ENCODE data around the gene ERN1. TPM values are rescaled to one million over a fixed set of nuclear protein-coding genes. Genes with fewer than 3 reads are reported as not detected.

ERN1 gene
- total and polyA plus RNA-seq, 2 donors (not counting 1 experiment from before 2014, with no cell fraction given), result 3.3 to 11.7 TPM

DNA sequence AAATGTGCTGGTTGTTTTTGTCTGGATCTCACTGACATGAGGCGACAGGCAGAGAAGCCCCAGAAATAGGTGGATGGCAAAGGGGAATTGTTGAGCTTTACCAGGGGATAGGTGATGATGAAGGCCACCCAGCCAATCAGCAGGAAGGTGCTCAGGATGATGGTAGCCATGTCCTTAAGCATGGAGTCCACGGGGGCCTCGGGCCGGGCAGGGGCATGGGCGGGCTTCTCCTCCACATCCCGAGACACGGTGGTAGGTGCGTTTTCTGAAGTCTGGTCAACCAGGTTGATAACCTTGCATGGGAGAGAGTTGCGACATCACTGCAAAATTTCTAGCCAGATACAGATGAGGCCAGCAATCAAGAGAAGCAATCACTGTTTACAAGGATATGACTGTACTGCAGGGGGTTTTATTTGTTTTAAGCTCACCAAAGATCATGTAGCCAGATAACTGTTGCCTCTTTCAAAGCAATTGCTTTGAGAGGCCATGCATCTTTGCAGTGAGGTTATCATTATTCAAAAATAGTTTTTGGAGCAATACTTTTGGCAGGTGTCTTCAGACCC is 72.2 kb downstream of the ERN1 start:
- Histone ChIP-seq H3K9ac (ENCODE audit: insufficient read depth, low read length) (no peak overlapping the region), H3K4me1 (ENCODE audit: control insufficient read depth, extremely low read depth, insufficient read depth, low read length) (no peaks in the 10 kb centered on the region), H3K4me3 (replicated peaks in 1 of 4; ENCODE audit: control extremely low read depth in 1 of 4, insufficient read depth in 1 of 4, low read depth in 3 of 4, low read length in 4 of 4) (no peak overlapping the region), H3K36me3 (ENCODE audit: control insufficient read depth, insufficient read depth, low read length) (no peaks in the 10 kb centered on the region), H3K27me3 (ENCODE audit: control insufficient read depth, insufficient read depth, low read length) (no peaks in the 10 kb centered on the region), H2AFZ (ENCODE audit: low read length) (no peak overlapping the region), H3K4me2 (ENCODE audit: extremely low read depth, insufficient read depth, low read length) (no peak overlapping the region), H3K79me2 (ENCODE audit: control insufficient read depth, insufficient read depth, low read length) (no peaks in the 10 kb centered on the region), H3K27ac (ENCODE audit: insufficient read depth, low read length) (no peak overlapping the region), H4K20me1 (ENCODE audit: control insufficient read depth, extremely low read depth, insufficient read depth, low read length) (no peaks in the 10 kb centered on the region), H3K9me3 (ENCODE audit: control insufficient read depth, insufficient read depth, low read depth, low read length) (no peaks in the 10 kb centered on the region)
- TF ChIP-seq, protein P1, sequence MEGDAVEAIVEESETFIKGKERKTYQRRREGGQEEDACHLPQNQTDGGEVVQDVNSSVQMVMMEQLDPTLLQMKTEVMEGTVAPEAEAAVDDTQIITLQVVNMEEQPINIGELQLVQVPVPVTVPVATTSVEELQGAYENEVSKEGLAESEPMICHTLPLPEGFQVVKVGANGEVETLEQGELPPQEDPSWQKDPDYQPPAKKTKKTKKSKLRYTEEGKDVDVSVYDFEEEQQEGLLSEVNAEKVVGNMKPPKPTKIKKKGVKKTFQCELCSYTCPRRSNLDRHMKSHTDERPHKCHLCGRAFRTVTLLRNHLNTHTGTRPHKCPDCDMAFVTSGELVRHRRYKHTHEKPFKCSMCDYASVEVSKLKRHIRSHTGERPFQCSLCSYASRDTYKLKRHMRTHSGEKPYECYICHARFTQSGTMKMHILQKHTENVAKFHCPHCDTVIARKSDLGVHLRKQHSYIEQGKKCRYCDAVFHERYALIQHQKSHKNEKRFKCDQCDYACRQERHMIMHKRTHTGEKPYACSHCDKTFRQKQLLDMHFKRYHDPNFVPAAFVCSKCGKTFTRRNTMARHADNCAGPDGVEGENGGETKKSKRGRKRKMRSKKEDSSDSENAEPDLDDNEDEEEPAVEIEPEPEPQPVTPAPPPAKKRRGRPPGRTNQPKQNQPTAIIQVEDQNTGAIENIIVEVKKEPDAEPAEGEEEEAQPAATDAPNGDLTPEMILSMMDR (conservative IDR thresholded peaks at IDR 0.05 in 1 of 2, IDR thresholded peaks at IDR 0.05 in 1 of 2; ENCODE audit: low read depth in 1 of 2, low read length in 2 of 2), result no peak
- TF ChIP-seq EZH2 (IDR thresholded peaks at IDR 0.05; ENCODE audit: low read length, missing control alignments), result no peak
- no peak for DNase-seq (ENCODE audit: low read depth in 2 of 2)

DNA sequence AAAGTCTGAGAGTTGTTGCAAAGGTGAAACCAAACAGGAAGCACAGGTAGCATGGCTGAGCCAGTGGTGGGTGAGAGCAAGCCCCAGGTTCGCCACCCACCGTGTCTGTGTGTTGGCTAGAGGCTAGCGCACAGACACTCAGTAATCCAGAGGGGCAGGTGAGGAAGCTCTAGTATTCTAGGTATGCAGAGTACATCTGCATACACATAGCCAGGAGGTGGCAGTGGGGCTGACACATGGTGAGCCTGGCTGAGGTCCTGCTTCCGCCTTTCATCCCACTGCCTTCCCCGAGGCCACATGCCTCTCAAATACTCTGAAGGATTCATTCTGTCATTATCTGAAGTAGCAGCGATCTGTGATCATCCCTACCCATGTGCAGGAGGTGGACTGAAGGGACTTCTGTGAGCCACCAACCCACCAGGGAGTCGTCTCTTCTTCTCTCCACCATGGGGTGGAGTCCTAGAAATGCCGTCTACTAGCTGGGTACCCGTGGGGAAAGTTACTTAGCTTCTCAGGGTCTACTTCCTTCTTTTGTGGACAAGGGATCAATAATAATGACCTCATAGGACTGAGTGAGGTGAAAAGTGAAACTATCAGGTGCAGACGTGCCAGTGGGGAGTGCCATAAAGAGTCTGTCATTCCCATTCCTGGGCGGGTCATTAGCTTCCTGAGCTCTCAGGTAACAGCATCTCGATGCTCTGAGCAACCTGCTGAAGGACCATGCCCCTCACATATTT is 73.5 kb downstream of the ERN1 start:
- Histone ChIP-seq H3K9me3 (ENCODE audit: control insufficient read depth, insufficient read depth, low read depth, low read length) (no peaks in the 10 kb centered on the region), H3K79me2 (ENCODE audit: control insufficient read depth, insufficient read depth, low read length) (no peaks in the 10 kb centered on the region), H3K27me3 (ENCODE audit: control insufficient read depth, insufficient read depth, low read length) (no peaks in the 10 kb centered on the region), H3K4me1 (ENCODE audit: control insufficient read depth, extremely low read depth, insufficient read depth, low read length) (no peaks in the 10 kb centered on the region), H3K36me3 (ENCODE audit: control insufficient read depth, insufficient read depth, low read length) (no peaks in the 10 kb centered on the region), H2AFZ (ENCODE audit: low read length) (no peak overlapping the region), H3K4me2 (ENCODE audit: extremely low read depth, insufficient read depth, low read length) (no peak overlapping the region), H3K9ac (ENCODE audit: insufficient read depth, low read length) (no peak overlapping the region), H3K4me3 (replicated peaks in 1 of 4; ENCODE audit: control extremely low read depth in 1 of 4, insufficient read depth in 1 of 4, low read depth in 3 of 4, low read length in 4 of 4) (no peak overlapping the region), H3K27ac (ENCODE audit: insufficient read depth, low read length) (no peak overlapping the region), H4K20me1 (ENCODE audit: control insufficient read depth, extremely low read depth, insufficient read depth, low read length) (no peaks in the 10 kb centered on the region)
- no peak for DNase-seq (ENCODE audit: low read depth in 2 of 2)
- TF ChIP-seq EZH2 (IDR thresholded peaks at IDR 0.05; ENCODE audit: low read length, missing control alignments), result no peak
- TF ChIP-seq, protein P1 (conservative IDR thresholded peaks at IDR 0.05 in 1 of 2, IDR thresholded peaks at IDR 0.05 in 1 of 2; ENCODE audit: low read depth in 1 of 2, low read length in 2 of 2), result no peak

DNA sequence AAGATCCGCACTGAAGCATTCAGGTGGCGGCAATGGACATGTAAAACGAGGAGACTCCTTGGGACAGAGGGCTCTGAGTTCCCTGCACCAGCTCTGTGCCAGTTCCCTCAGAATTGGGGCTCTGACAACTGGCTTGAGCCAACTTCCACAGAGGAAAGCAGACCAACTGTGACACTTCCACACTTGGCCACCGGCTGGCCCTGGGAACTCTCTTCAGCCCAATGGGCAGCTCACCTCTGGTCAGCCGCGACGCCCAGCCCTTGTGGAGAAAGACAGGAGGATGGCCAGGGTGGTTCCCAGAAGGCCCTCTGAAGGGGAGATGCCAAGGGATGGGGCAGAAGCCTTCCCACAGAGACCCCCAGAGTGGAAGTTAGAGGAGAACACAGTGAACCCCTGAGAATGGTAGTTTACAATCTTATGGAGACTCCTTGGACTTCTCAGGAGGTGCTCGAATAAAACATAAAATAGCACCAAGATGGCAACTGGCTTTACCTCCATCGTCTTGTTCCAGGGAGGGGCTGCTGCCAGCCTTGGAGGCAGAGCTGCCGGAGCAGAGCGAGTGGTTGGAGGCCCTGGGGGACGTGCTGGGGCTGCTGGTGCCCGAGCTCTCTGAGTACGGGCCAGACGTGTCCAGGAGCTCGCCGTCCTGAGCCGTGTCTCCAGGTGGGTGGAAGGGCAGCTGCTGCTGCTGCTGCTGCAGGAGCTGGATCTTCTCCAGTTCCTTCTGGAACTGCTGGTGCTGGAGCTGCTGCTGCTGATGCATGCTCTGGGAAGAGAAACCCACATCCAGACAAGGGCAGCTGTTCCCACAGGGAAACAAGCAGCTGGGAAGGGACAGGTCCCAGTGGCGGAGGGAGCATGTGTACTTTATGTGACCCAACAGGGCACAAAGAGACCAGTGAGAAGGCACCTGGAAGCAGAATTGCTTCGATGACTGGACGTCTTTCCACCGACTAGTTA is 74.5 kb downstream of the ERN1 start:
- DNase-seq (ENCODE audit: low read depth in 2 of 2), result no peak

More for the DNA sequence above, 74.5 kb downstream of the ERN1 start:
- Histone ChIP-seq H4K20me1 (ENCODE audit: control insufficient read depth, extremely low read depth, insufficient read depth, low read length) (no peaks in the 10 kb centered on the region), H3K9me3 (ENCODE audit: control insufficient read depth, insufficient read depth, low read depth, low read length) (no peaks in the 10 kb centered on the region), H2AFZ (ENCODE audit: low read length) (no peak overlapping the region), H3K27ac (ENCODE audit: insufficient read depth, low read length) (no peak overlapping the region), H3K4me1 (ENCODE audit: control insufficient read depth, extremely low read depth, insufficient read depth, low read length) (no peaks in the 10 kb centered on the region), H3K4me3 (replicated peaks in 1 of 4; ENCODE audit: control extremely low read depth in 1 of 4, insufficient read depth in 1 of 4, low read depth in 3 of 4, low read length in 4 of 4) (no peak overlapping the region), H3K79me2 (ENCODE audit: control insufficient read depth, insufficient read depth, low read length) (no peaks in the 10 kb centered on the region), H3K4me2 (ENCODE audit: extremely low read depth, insufficient read depth, low read length) (no peak overlapping the region), H3K9ac (ENCODE audit: insufficient read depth, low read length) (no peak overlapping the region), H3K36me3 (ENCODE audit: control insufficient read depth, insufficient read depth, low read length) (no peaks in the 10 kb centered on the region), H3K27me3 (ENCODE audit: control insufficient read depth, insufficient read depth, low read length) (no peaks in the 10 kb centered on the region)
- TF ChIP-seq EZH2 (IDR thresholded peaks at IDR 0.05; ENCODE audit: low read length, missing control alignments), result no peak
- TF ChIP-seq, protein P1 (conservative IDR thresholded peaks at IDR 0.05 in 1 of 2, IDR thresholded peaks at IDR 0.05 in 1 of 2; ENCODE audit: low read depth in 1 of 2, low read length in 2 of 2), result no peak
